ENCODE results near the gene DNA2.

GRCh38 chr10:68364101-68364886 is 107.5 kb downstream of the DNA2 start:
- TF ChIP-seq CTCF (IDR thresholded peaks at IDR 0.05; ENCODE audit: insufficient read depth, low read depth, low read length), result no peak
- no peak for TF ChIP-seq EZH2 (IDR thresholded peaks at IDR 0.05; ENCODE audit: insufficient read depth, low read length)
